ENCODE measurements around the gene RBM23.

RBM23 gene

GRCh38 chr14:22883173-22883976, 35.6 kb downstream of the RBM23 start, which contains the start of gene REM2:
REM2 (plus strand) TSS chr14:22883222; CDS start chr14:22883288, 66 bp downstream.
- H3K27ac ChIP-seq (ENCODE audit: low read length), result no peak within 1 kb of the TSS
- peak within 1 kb of the TSS; percentile 62; the same call in 1 of the 2 replicates for H3K4me3 ChIP-seq (ENCODE audit: low read length)
- H3K36me3 ChIP-seq (ENCODE audit: insufficient read depth, low read depth, low read length), result no peaks in the 10 kb centered on the region
- no peaks in the 10 kb centered on the region for H3K9me3 ChIP-seq (ENCODE audit: insufficient read depth, low read depth, low read length)
- peaks cover 18% of the 10 kb centered on the region; the same call in 1 of the 2 replicates for H3K4me1 ChIP-seq (ENCODE audit: insufficient read depth, low read length)
- peak within 1 kb of the TSS; percentile 77; the same call in 1 of the 2 replicates for H3K9ac ChIP-seq (ENCODE audit: low read depth, low read length)
- peaks cover 41% of the 10 kb centered on the region for H3K27me3 ChIP-seq (ENCODE audit: insufficient read depth, low read length)

DNA sequence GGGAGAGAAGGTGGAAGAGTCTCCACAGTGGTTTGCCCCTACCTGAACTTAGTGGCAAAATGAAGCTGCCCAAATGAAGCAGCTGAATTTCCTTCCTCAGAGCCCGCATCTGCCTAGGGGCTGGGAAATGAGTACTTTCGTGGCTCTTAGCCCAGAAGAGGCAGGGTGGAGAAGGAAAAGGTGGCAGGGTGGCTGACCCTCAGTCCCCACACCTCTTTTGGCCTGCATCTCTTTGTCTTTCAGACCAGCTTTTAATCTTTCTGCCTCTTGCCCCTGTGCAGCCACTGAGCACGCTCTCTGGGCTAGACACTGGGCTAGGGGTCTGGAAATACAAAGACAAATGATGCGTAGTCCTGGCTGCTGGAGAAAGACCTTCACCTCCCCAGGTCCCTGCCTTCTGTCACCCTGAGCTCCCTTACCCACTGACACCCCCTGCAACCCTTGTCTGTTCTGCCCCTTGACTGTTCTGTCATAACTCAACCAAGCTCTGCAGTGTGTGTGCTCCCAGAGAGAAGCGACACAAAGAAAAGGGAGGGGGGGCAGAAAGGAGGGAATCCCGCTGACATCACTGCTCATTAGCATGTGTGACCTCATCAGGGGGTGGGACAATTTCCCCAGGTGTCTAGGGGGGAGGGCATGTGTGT, 36.3 kb downstream of the RBM23 start:
- H3K4me3 ChIP-seq (ENCODE audit: low read length), result peak overlapping the region; percentile 62; the same call in 1 of the 2 replicates
- H3K27me3 ChIP-seq (ENCODE audit: insufficient read depth, low read length), result peaks cover 41% of the 10 kb centered on the region
- no peaks in the 10 kb centered on the region for H3K9me3 ChIP-seq (ENCODE audit: insufficient read depth, low read depth, low read length)
- peaks cover 18% of the 10 kb centered on the region; the same call in 1 of the 2 replicates for H3K4me1 ChIP-seq (ENCODE audit: insufficient read depth, low read length)
- no peak overlapping the region for H3K27ac ChIP-seq (ENCODE audit: low read length)
- H3K9ac ChIP-seq (ENCODE audit: low read depth, low read length), result peak overlapping the region; percentile 77; the same call in 1 of the 2 replicates
- H3K36me3 ChIP-seq (ENCODE audit: insufficient read depth, low read depth, low read length), result no peaks in the 10 kb centered on the region

DNA sequence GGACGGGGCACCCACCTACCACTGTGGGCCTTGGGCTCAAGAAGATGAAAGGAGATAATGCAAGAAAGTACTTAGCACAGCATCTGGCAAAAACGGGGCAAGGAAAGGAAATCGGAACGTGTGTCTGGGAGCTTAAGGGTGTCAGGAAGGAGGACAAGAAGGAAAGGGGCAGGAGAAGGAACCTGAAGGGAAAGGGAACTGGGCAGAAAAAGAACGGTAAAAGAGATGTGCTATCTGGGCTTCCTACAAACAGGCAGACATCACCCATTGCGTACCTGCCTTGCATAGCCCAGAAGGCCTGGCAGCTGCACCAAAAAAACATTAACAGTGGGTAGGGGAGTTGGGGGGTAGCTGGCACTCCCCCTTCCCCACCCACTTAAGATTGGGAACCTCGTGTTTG, 36.9 kb downstream of the RBM23 start:
- no peak overlapping the region for H3K4me3 ChIP-seq (ENCODE audit: low read length)
- peak overlapping the region; percentile 77; the same call in 1 of the 2 replicates for H3K9ac ChIP-seq (ENCODE audit: low read depth, low read length)
- peaks cover 18% of the 10 kb centered on the region; the same call in 1 of the 2 replicates for H3K4me1 ChIP-seq (ENCODE audit: insufficient read depth, low read length)
- H3K36me3 ChIP-seq (ENCODE audit: insufficient read depth, low read depth, low read length), result no peaks in the 10 kb centered on the region
- H3K27ac ChIP-seq (ENCODE audit: low read length), result no peak overlapping the region
- H3K27me3 ChIP-seq (ENCODE audit: insufficient read depth, low read length), result peaks cover 41% of the 10 kb centered on the region
- no peaks in the 10 kb centered on the region for H3K9me3 ChIP-seq (ENCODE audit: insufficient read depth, low read depth, low read length)

DNA sequence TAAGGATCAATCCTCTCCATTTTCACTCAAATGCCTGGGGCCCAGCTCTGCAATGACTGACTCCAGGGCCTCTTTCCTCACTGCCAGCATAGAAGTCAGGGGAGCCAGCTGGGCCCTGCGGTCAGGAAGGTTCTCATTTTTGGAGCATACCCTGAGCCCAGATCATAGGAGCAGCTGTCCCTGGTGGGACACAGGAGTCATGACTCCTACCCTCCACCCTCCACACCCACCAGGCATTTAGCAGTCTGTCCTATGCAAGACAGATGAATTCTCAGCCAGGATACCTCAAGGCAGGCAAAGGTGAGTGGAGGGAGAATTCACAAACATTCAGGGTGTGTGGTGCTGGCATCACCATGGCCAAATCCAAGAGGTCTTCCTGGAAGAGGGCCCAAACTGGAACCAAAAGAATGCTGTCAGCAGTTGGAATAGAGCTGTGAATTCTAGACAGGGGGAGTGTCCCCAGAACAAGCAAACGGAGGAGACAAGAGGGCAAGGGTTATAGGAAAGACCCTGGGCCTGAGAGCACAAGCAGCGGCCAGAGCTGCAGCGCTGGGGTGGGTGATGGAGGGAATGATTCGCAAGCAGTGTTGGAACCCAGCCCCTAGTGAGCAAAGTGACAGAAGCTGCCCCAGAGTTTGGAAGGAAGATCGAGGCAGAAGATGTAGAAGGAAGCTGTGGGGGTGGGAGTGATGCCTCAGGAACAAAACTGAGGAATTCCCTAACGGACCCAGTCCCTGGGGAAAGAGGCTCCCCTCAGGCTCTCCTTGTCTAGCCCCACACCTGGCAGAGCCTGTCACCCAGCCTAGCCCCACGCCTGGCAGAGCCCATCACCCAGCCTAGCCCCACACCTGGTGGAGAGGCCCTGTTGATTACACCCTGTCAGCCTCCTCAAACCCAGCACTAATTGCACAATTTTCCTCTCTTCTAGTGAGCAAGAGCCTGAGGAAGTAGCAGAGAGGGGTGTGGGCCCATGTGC, 40.4 kb downstream of the RBM23 start:
- Histone ChIP-seq H3K4me1 (ENCODE audit: insufficient read depth, low read length) (peaks cover 13% of the 10 kb centered on the region; the same call in 1 of the 2 replicates), H3K27ac (ENCODE audit: low read length) (no peak overlapping the region), H3K36me3 (ENCODE audit: insufficient read depth, low read depth, low read length) (peaks cover 8% of the 10 kb centered on the region; the same call in 1 of the 2 replicates), H3K4me3 (ENCODE audit: low read length) (no peak overlapping the region), H3K9ac (ENCODE audit: low read depth, low read length) (no peak overlapping the region), H3K9me3 (ENCODE audit: insufficient read depth, low read depth, low read length) (no peaks in the 10 kb centered on the region), H3K27me3 (ENCODE audit: insufficient read depth, low read length) (peaks cover 13% of the 10 kb centered on the region)

DNA sequence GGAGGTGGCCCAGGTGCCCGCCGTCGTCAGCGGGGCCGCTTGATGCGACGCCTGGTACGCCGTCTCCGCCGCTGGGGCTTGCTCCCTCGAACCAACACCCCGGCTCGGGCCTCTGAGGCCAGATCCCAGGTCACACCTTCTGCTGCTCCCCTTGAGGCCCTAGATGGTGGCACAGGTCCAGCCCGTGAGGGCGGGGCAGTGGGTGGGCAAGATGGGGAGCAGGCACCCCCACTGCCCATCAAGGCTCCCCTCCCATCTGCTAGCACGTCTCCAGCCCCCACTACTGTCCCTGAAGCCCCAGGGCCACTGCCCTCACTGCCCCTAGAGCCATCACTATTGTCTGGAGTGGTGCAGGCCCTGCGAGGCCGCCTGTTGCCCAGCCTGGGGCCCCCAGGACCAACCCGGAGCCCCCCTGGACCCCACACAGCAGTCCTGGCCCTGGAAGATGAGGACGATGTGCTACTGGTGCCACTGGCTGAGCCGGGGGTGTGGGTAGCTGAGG, 41.9 kb downstream of the RBM23 start:
- no peaks in the 10 kb centered on the region for H3K9me3 ChIP-seq (ENCODE audit: insufficient read depth, low read depth, low read length)
- H3K27ac ChIP-seq (ENCODE audit: low read length), result no peak overlapping the region
- H3K4me3 ChIP-seq (ENCODE audit: low read length), result no peak overlapping the region
- no peak overlapping the region for H3K9ac ChIP-seq (ENCODE audit: low read depth, low read length)
- H3K36me3 ChIP-seq (ENCODE audit: insufficient read depth, low read depth, low read length), result peaks cover 8% of the 10 kb centered on the region; the same call in 1 of the 2 replicates
- H3K4me1 ChIP-seq (ENCODE audit: insufficient read depth, low read length), result no peaks in the 10 kb centered on the region
- H3K27me3 ChIP-seq (ENCODE audit: insufficient read depth, low read length), result peaks cover under 1% of the 10 kb centered on the region

DNA sequence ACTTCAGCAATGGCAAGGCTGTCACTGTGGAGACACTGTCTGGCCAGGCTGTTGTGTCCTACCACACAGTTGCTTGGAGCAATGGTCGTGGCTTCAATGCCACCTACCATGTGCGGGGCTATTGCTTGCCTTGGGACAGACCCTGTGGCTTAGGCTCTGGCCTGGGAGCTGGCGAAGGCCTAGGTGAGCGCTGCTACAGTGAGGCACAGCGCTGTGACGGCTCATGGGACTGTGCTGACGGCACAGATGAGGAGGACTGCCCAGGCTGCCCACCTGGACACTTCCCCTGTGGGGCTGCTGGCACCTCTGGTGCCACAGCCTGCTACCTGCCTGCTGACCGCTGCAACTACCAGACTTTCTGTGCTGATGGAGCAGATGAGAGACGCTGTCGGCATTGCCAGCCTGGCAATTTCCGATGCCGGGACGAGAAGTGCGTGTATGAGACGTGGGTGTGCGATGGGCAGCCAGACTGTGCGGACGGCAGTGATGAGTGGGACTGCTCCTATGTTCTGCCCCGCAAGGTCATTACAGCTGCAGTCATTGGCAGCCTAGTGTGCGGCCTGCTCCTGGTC, 43.1 kb downstream of the RBM23 start:
- Histone ChIP-seq H3K4me3 (ENCODE audit: low read length) (no peak overlapping the region), H3K36me3 (ENCODE audit: insufficient read depth, low read depth, low read length) (peaks cover 8% of the 10 kb centered on the region; the same call in 1 of the 2 replicates), H3K27me3 (ENCODE audit: insufficient read depth, low read length) (no peaks in the 10 kb centered on the region), H3K9me3 (ENCODE audit: insufficient read depth, low read depth, low read length) (no peaks in the 10 kb centered on the region), H3K4me1 (ENCODE audit: insufficient read depth, low read length) (peaks cover 1% of the 10 kb centered on the region), H3K9ac (ENCODE audit: low read depth, low read length) (no peak overlapping the region), H3K27ac (ENCODE audit: low read length) (no peak overlapping the region)

GRCh38 chr14:22875003-22875747, 43.8 kb downstream of the RBM23 start:
- Histone ChIP-seq H3K4me1 (ENCODE audit: insufficient read depth, low read length) (peaks cover 6% of the 10 kb centered on the region), H3K9ac (ENCODE audit: low read depth, low read length) (no peak overlapping the region), H3K36me3 (ENCODE audit: insufficient read depth, low read depth, low read length) (peaks cover 8% of the 10 kb centered on the region; the same call in 1 of the 2 replicates), H3K4me3 (ENCODE audit: low read length) (no peak overlapping the region), H3K27ac (ENCODE audit: low read length) (no peak overlapping the region), H3K9me3 (ENCODE audit: insufficient read depth, low read depth, low read length) (no peaks in the 10 kb centered on the region), H3K27me3 (ENCODE audit: insufficient read depth, low read length) (no peaks in the 10 kb centered on the region)

- peaks cover 8% of the 10 kb centered on the region; the same call in 1 of the 2 replicates for H3K36me3 ChIP-seq (ENCODE audit: insufficient read depth, low read depth, low read length)
- H3K9ac ChIP-seq (ENCODE audit: low read depth, low read length), result peak overlapping the region; percentile 23; the same call in 1 of the 2 replicates
- H3K27me3 ChIP-seq (ENCODE audit: insufficient read depth, low read length), result no peaks in the 10 kb centered on the region
- no peak overlapping the region for H3K27ac ChIP-seq (ENCODE audit: low read length)
- H3K4me1 ChIP-seq (ENCODE audit: insufficient read depth, low read length), result peaks cover 6% of the 10 kb centered on the region
- H3K9me3 ChIP-seq (ENCODE audit: insufficient read depth, low read depth, low read length), result no peaks in the 10 kb centered on the region
- H3K4me3 ChIP-seq (ENCODE audit: low read length), result peak overlapping the region; percentile 82
Observed at GRCh38 chr14:22872833-22873520, 46.0 kb downstream of the RBM23 start.

GRCh38 chr14:22872033-22872832, 46.7 kb downstream of the RBM23 start:
- Histone ChIP-seq H3K4me1 (ENCODE audit: insufficient read depth, low read length) (peaks cover 6% of the 10 kb centered on the region), H3K36me3 (ENCODE audit: insufficient read depth, low read depth, low read length) (peaks cover 8% of the 10 kb centered on the region; the same call in 1 of the 2 replicates), H3K9me3 (ENCODE audit: insufficient read depth, low read depth, low read length) (no peaks in the 10 kb centered on the region), H3K4me3 (ENCODE audit: low read length) (peak overlapping the region; percentile 82), H3K9ac (ENCODE audit: low read depth, low read length) (peak overlapping the region; percentile 69; the same call in 1 of the 2 replicates), H3K27me3 (ENCODE audit: insufficient read depth, low read length) (no peaks in the 10 kb centered on the region), H3K27ac (ENCODE audit: low read length) (no peak overlapping the region)

All from iPS-20b (cell line).